MV-4-11 (cell line): ENCODE results near the gene RACK1.
"Not testable (repeated sequence)": the region's sequence is repeated elsewhere in the genome, so short reads cannot be mapped to it uniquely, and the experiment has no call there.

Source experiments
- DNase-seq: peaks from one replicate; lab custom pipeline; 2025; lab: John Stamatoyannopoulos, UW

RACK1 gene

DNA sequence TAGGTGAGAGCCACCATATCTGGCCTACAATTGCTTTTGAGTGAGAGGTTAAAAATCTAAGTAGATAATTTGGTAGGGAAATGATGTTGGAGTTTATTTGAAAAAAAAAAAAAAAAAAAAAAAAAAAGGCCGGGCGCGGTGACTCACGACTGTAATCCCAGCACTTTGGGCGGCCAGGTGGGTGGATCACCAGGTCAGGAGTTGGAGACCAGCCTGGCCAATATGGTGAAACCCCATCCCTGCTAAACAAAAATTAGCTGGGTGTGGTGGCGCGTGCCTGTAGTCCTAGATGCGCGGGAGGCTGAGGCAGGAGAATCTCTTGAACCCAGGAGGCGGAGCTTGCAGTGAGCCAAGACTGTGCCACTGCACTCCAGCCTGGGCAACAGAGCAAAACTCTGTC is 29.5 kb downstream of the RACK1 start:
- not testable (repeated sequence) for DNase-seq

DNA sequence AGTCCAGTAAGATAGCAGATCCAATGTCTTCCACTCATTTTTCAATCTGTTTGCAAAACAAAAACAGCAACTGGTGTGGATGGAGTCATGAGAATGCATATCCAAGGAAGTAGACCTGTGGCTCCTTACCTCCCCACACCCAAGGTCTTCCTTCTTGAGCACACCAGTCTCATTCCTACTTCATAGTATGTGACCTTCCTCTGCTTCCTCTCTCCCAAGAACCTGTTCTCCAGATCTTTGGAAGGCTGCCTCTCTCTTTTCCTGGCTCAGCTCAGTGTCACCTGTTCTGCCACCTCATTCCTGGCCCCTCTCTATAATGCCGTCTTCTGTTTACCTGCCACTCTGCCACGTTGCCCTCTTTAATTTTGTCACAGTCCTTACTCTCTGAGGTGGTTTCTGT is 30.8 kb downstream of the RACK1 start:
- no peak for DNase-seq

DNA sequence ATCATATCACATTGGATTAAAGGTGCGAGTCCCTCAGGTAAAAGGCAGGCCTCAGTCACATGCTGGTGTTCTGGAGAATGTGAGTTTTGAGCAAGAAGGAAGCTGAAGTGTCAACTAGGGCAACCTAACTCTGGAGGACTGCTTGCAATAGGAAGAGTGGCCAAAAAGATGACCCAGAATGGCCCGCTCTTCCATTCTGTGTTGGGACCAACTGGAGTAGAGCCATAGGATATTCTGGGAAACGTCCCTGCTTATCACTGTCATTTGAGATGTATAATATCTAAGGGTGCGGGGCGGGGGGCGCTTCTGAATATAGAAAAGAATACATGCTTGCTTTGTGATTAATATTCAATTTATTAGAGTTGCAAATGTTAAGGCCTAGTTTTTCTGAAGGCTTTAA is 31.6 kb downstream of the RACK1 start:
- no peak for DNase-seq

GRCh38 chr5:181211208-181211607 is 32.5 kb downstream of the RACK1 start:
- no peak for DNase-seq

- DNase-seq = not testable (repeated sequence)
Observed at GRCh38 chr5:181210698-181211097, 33.0 kb downstream of the RACK1 start.

- DNase-seq = not testable (repeated sequence)
Observed at GRCh38 chr5:181210148-181210547, 33.6 kb downstream of the RACK1 start.

DNA sequence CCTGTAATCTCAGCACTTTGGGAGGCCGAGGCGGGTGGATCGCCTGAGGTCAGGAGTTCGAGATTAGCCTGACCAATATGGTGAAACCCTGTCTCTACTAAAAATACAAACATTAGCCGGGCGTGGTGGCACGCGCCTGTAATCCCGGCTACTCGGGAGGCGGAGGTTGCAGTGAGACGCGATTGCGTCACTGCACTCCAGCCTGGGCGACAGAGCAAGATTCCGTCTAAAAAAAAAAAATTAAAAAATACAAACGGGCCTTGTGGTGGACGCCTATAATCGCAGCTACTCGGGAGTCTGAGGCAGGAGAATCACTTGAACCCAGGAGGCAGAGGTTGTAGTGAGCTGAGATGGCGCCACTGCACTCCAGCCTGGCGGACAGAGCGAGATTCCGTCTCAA is 34.7 kb downstream of the RACK1 start:
- not testable (repeated sequence) for DNase-seq

GRCh38 chr5:181207960-181208253 is 35.8 kb downstream of the RACK1 start:
- no peak for DNase-seq

- no peak for DNase-seq
Observed at GRCh38 chr5:181207214-181207959, 36.3 kb downstream of the RACK1 start.

DNA sequence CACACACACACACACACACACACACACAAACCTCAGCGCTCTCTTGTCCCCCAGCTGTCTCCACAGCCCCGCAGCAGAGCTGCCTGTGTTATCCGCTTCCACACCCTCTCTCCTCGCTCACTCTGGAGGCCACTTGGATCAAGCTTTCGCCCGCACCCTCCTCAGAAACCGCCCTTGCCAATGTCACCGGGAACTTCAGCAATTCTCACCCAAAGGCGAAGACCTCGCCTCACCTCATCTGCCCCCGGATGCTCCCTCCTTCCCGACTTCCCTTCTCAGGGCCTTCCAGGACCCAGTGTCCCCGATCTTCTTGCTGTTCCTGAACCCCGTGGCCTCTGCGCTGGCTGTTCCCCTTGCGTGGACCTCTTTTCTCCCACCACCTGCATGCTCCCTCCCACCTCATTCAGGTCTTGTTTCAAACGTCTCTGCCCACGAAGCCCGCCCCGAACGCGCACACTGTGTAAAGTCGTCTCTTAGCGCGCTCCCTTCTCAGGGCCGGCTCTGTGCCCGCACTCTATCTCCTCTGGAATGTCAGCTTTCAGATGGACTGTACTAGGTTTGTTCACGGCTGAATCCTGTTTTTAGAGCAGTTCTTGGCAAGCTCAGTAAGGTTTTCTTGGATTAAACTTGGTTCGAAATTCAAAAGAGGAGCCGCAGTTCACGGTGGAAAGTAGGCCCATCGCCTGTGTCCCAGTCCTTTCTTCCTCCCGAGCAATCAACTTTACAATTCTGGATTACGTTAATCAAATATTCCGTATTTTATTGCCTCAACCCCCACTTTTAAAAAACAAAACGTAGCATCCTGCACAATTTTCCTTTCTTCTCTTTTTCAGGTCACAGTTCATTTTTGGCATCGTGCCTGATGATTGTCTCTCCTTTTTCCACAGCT is 37.7 kb downstream of the RACK1 start:
- no peak for DNase-seq

- DNase-seq = no peak
Observed at GRCh38 chr5:181204826-181205760, 38.6 kb downstream of the RACK1 start, which contains the start of gene TRIM7. TSS of gene TRIM7 (minus strand) at chr5:181205196. CDS start at chr5:181205110, 86 bp downstream.

DNA sequence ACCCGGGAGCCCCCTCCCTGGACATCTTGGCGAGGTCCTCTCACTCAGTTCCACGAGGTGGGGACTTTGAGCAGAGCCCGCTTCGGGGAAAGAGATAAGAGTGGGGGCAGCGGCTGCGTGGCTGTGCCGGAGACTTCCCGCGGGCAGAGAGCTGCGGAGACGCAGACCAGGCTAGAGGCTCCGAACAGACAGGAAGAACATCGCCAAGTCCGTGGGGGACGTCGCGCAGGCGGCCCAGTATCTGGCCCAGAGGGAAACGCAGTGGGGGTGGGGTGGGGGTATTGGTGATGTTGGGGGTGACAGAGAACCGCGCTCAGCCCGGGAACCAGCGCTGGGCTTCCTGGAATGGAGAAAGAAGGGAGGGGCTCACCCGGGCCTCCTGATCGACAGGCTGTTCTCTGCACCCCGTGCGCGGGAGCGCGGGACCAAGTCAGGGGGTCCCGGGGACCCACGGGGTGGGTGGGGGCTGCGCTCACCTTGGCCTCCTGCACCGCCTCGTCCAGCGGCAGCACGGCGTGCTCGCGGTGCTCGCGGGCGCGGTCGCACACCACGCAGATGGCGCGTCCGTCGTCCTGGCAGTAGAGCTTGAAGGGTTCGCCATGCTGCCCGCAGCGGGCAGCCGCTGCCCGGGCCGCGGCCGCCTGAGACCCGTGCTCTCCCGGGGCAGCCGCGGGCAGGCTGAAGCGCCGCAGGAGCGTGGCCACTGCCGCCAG is 39.4 kb downstream of the RACK1 start:
- no peak for DNase-seq

- no peak for DNase-seq
Observed at GRCh38 chr5:181203777-181204112, 40.0 kb downstream of the RACK1 start.

DNA sequence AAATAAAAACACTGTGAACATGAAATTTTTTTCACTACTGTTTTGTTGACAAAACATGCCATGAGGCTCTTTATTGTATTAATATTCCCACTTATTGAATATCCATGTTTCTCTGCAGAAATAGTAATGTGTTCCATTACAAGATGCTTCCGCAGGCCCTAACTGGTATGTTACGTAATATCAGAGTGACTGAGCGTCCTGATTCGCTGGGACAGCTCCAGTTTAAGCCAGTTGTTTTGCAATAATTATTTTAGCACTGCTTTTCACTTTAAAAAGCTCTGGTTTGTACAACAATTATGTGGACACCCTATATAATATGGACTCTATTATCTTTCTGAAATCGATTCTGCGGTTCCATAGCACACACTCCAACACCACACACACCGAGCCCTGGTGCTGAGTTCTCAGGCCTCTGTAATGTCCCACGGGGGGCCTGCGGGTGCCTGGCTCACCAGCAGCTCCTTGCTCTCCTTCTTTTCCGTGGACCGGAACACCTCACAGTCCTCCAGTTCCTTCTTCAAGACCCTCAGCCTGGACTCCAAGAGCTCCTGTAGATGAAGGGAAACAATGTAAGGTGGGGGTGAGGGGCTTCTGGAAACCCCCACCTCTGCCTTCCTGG is 40.5 kb downstream of the RACK1 start:
- no peak for DNase-seq

- DNase-seq = no peak
Observed at GRCh38 chr5:181200816-181201215, 42.9 kb downstream of the RACK1 start.

DNA sequence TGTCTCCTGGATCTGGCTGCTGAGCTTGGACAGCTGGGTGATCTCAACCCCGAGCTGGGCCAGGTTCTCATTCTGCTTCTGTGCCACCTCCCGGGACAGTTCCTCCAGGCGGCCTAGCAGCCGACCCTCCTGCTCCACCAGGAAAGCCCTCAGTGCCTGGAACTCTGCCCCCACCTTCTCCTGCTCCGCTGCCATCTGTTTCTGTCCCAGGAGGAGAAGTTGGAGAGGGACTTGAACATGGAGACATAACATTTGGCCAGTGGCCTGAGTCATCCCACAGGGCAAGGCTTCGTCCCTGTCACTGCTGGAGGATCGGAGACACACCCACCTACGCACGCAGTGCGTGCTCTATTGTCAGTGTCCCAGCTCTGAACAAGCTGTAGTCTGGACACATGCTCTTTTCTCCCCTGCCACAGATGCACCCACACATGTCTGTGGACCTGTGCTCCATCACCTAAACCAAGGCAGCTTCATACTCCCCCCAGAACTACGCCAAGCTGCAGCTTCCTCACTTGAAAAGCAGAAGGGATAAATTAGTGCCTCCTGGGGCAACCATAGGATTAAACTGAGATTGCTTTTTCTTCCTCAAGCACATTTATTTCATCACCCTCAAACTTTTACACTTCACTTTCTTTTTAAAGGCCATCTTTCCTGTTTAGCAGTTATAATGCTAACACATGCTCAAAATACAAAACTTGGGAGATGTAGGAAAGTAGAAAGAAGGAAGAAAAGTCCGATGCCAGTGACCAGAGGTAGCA is 43.6 kb downstream of the RACK1 start:
- DNase-seq = no peak

DNA sequence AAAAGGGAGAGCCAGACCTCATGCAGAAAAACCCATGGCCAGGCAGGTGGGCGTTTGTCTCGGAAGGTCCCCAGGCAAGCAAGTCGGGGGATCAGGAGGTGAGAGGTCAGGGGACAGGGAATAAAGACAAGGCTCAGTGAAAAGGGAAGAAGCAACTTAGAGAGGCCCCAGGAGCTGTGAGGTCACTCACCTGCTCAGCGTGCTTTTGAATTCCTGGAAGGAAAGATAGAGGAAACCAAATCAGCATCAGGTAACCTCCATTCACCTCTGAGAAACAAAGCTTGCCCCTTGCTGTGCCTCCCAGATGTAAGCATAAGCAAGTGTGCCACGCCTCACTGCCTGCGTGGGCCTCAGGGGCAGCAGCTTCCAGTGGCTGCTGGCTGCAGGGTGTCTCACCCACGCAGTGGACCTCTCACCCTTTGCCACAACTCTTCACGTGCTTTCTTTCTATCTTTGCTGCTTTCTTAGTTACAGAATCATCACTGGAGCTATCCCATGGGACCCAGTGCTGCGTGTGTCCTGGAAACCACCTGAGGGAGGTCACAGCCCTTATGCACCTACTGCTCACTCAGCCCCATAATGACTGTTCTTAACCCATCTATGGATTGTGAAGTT is 44.7 kb downstream of the RACK1 start:
- no peak for DNase-seq

DNA sequence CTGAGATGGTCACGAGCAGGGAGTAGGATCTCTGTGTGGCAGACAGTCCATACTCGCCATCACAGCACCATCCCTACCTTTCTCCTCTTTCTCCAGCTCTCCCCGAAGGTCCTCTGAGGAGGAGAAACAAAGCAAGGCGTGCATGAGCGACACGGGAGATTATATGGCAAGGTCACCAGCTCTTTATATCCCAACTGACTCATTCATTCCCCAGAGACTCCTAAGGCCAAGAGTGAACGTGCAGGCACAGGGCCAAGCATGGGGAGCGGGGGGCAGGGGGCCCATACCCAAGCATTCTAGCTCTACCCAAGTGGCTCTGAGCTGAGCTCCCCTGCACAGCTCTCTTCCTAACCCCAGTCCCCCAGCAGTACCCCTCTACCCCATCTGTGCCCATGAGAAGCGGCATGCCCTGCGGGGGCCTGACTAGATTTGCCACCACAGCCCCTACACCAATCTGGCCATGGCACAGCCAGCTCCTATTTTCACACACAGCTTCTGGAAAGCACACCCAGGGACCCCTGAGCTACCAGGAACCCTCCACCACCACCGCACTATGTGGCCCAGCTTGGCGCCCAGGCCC is 45.5 kb downstream of the RACK1 start:
- no peak for DNase-seq

DNA sequence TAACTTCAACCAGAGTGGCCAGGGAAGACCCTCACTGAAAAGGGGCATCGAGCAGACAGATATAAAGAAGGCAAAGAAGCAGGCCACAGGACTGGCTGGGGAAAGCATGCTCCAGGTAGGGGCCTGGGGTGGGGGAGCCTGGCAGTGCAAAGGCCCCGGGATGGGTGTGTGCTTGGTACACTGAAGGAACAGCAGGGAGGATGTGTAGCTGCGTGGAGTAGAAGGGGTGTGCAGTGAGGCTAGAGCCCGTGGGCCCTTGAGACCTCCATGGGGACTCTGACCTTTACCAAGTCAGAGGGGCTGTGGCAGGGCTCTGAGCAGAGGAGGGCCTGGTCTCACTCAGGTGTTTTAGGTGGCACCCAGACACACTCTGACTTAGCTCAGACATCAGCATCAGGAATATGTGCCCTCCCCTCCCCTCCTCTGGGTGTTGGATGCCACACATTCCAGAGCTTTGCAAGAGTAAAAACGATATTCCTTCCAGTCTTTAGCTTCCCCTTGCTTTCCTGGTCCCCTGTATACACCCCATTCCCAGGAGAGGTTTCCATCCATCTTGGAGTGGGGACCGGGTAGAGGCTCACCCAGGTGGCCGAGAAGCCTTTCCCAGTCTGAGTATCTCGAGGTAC is 46.3 kb downstream of the RACK1 start:
- DNase-seq = no peak
